Brain pericyte (primary cell): ENCODE data around the gene GOLGA6L9.
"Not testable (repeated sequence)": the region's sequence is repeated elsewhere in the genome, so short reads cannot be mapped to it uniquely, and the experiment has no call there.

Source experiments
- DNase-seq: peaks from one replicate; pipeline ENCODE4 v3.0.0-alpha.2; 2012; ENCODE audit warnings: low read depth, low spot score

The GOLGA6L9 gene

DNA sequence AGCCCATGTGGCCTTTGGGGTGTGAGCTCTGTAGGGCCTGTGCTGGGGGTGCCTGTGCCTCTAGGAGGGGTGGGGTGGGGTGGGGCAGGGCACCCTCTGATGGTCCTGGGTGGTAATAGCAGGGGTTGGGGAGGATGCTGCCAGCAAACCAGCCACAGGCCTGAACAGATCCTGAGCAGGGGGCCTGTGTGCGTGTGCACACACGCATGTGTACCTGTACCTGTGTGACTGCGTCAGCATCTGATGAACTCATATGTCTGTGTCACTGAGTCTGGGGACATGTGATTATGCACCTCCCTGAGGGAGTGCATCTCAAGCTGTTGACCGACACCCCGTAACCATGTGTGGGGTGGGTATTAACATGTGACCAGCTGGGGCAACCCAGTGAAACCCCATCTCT is 36.0 kb downstream of the GOLGA6L9 start:
- DNase-seq: not testable (repeated sequence)

DNA sequence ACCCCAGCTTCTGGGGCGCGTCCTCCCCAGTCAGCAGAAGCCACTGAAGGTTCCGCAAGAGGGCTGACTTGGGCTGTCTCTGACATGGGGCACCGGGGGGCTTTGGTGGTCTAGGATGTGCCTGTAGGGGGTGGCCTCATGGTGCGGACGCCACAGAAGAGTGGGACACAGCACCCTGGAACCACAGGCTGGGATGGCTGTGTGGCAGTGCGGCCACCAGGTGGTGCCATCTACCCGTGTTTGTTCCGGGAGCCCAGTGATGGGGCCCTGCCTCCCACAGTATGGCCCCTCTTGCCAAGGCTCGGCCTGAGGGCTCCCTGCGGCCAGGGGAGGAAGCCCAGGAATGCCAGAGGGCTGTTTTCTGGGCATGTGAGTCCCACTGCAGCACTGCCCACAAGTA is 38.6 kb downstream of the GOLGA6L9 start:
- DNase-seq: not testable (repeated sequence)

DNA sequence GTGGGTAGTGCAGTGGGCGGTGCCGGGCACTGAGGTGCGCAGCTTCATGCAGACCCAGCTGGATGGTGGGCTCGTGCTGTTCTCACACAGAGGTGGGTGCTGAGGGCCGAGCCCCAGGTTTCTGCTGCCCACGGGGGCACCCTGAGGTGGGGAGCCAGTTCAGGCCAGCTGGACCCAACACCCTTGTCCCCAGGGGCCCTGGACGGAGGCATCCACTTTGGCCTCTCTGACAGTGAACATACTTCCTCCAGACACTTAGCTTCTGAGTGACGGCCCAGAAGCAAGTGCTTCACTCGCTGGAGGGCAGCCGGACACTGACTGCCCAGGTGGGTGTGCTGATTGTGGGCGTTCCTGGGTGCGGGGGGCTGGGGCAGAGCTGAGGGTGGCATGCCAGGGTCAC is 39.8 kb downstream of the GOLGA6L9 start:
- not testable (repeated sequence) for DNase-seq

DNA sequence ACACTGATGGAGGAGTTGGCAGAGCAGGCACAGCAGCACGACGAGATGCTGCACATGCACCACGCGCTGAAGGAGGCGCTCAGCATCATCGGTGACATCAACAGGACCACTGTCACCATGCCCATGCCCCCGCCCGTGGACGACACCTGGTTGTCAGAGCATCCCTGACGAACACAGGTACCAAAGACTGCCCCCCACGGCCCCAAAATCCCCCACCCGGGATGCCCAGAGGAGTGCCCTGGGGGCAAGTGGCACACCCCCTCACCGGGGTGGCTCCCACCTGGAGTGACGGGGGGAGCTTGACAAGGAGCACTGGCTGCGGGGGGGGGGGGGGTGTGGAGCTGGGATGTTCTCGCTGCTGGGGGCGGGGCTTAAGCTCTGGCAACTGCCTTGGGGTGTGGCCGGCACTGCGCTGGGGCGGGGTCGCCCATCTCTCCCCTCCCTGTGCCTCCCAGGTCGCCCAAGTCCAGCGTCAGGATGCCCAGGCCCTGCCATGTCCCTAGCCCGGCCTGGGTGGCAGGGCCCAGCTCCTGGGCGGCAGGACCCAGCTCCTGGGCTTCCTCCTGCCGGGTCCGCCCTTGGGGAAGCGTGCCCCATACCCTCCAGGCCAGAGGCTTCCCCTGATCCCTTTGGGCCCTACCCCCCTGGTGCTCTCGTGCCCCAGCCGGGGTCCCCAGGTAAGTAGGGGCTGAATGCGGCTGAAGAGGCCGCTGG is 42.8 kb downstream of the GOLGA6L9 start:
- DNase-seq: not testable (repeated sequence)

DNA sequence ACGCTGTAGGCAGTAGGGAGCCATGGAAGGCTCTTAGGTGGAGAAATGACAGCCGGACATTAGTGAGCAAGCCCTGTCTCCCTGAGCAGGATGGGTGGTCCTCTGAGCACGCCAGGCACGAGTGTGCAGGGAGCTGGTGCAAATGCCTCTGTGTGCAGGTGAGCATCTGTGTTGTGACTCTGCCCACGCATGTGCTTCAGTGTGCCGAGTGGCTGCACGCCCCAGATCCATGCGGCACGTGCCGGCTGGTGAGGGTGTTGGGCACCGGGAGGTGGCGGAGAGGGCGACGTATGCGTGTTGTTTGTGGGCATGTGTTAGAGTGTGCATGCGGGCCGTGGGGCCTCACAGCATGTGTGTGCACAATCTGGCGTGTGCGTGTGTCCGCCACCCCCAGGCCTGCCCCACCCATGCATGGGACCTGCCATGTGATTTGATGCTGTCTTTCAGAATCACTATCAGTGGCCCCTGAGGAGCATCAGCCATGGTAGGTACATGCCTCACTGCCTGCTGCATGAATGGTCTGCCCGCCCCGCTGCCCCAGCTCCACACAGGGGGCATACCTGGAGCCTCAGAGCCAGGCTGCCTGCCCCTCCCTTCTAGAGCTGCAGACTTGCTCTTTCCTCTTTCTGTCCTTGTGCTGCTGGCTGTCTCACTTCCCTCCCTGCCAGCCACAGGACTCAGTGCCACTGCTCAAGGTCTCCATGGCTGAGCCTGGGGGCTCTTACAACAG is 45.1 kb downstream of the GOLGA6L9 start:
- not testable (repeated sequence) for DNase-seq

DNA sequence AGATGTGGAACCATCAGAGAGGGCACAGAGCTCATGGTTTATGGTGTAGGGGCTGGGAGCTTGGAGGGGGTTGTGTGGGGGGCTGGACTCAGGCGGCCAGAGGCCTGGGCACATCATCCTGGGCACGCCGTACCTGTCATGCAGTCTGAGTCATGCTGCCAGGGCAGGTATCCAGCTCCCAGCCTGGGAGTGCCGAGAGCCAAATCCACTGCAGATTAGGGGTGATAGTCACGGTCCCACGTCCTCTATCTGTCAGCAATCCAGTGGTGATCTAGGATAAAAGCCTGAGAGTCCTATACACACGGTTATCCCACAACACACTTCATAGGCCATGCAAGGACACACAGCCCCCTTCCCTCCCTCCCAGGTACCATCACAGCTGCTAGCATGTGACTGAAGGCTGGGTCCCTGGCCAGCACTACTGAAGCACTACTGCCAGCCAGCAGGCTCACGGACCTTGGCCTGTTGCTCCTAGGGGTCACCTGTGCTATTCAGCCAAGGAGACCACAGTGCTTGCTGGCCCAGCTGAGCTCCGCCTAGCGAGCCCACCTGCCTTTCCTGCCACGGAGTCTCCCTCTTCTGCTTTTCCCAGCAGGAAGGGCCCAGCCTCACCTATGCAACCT is 45.8 kb downstream of the GOLGA6L9 start:
- DNase-seq: not testable (repeated sequence)

DNA sequence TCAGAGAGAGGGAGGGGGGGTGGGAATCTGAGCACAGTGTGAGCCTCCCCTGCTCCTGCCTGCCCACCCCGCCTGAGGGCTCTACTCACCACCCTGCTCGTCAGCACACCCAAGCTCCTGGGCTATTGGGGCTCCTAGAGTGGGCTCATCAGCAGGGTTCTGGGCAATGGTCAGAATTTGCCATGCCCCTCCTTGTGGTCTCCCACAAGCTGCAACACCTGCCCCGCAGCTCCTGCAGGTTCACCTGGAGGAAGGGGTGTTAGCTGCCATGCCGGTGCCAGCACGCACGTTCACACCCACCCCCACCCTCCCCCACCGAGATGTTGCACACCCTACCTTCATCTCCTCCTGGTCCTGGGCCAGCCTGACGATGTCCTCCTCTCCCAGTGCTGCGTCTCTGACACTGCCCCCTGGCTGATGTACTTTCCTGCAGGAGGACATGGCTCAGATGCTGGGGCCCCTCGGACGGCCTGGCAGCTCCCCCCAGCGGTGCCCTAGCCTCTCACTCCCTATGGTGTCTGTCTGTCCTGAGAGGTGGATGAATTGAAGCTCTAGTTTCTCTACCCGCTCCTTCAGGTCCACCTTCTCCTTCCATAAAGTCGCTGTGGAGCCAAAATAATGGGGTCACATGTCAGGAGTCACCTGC is 47.2 kb downstream of the GOLGA6L9 start:
- not testable (repeated sequence) for DNase-seq

DNA sequence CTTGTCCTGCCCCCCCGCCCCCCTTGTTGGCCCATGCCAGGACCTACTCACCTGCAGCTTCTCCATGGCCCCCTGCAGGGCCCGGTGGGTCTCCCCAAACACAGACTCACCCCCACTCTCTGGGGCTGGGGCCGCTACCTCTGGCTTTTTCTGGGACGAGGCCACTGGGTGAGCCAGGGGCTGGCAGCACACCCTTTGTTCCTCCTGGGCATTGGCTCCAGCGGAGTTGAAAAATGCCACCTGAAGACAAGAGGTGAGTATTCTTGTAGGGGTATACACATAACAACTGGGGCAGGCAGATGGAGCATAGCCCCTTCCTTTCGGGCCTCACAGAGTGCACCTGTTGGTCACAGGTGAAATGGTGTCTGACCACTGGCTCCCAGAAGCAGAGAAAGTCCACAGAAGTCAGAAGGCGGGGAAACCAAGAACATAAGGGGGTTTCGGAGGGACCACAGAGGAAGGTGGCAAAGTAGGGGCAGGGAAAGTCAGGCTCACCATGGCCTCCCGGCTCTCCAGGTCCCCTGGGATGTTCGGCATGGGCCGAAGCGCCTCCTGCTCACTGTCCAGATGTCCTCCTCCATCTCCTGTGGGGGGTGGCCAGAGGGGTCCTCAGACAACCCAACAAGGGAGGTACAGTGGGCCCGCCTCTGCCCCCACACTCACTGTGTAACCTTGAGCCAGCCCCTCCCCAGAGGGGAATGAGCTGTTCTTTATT is 47.9 kb downstream of the GOLGA6L9 start:
- not testable (repeated sequence) for DNase-seq
